ENCODE measurements around the gene KATNAL1. TPM values are rescaled to one million over a fixed set of nuclear protein-coding genes. Genes with fewer than 3 reads are reported as not detected.

Gene KATNAL1
- total RNA-seq, 2 donors from 2014 or later, result 22.2 to 37.9 TPM

GRCh38 chr13:30222254-30222653, 85.1 kb downstream of the KATNAL1 start:
- peaks cover 4 to 29% of the 10 kb centered on the region in 2 donors for H3K9me3 ChIP-seq
- DNase-seq (ENCODE audit: low spot score), result no peak
- H3K4me3 ChIP-seq, result no peak overlapping the region
- TF ChIP-seq, protein P1, sequence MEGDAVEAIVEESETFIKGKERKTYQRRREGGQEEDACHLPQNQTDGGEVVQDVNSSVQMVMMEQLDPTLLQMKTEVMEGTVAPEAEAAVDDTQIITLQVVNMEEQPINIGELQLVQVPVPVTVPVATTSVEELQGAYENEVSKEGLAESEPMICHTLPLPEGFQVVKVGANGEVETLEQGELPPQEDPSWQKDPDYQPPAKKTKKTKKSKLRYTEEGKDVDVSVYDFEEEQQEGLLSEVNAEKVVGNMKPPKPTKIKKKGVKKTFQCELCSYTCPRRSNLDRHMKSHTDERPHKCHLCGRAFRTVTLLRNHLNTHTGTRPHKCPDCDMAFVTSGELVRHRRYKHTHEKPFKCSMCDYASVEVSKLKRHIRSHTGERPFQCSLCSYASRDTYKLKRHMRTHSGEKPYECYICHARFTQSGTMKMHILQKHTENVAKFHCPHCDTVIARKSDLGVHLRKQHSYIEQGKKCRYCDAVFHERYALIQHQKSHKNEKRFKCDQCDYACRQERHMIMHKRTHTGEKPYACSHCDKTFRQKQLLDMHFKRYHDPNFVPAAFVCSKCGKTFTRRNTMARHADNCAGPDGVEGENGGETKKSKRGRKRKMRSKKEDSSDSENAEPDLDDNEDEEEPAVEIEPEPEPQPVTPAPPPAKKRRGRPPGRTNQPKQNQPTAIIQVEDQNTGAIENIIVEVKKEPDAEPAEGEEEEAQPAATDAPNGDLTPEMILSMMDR (IDR thresholded peaks at IDR 0.05), result no peak
- H3K27me3 ChIP-seq, result no peaks in the 10 kb centered on the region
- H3K36me3 ChIP-seq, result peaks cover 40% of the 10 kb centered on the region
- H3K4me1 ChIP-seq, result no peaks in the 10 kb centered on the region
- H3K27ac ChIP-seq, result no peak overlapping the region

DNA sequence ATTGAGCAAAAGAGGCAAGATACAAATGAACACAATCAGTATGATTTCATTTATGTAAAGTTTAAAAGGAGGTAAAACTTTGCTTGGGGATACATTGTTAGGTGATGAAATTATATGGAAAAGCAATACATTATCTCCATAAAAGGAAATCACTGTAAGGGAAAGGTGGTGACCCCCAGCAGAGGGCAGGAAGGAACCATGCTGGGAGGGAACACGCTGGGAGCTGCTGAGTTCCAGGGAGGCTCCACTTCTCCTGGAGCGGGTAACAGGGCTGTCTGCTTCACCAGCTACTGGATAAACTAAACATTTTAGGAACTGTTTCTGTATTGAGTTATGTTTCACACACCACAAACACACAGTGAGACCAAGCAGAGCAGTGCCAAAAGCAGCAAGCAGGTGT, 91.2 kb downstream of the KATNAL1 start:
- Histone ChIP-seq H3K4me1 (no peaks in the 10 kb centered on the region), H3K27me3 (no peaks in the 10 kb centered on the region), H3K27ac (no peak overlapping the region), H3K4me3 (no peak overlapping the region), H3K9me3 (no peaks in the 10 kb centered on the region), H3K36me3 (no peaks in the 10 kb centered on the region)
- no peak for DNase-seq (ENCODE audit: low spot score)
- TF ChIP-seq, protein P1 (IDR thresholded peaks at IDR 0.05), result no peak

DNA sequence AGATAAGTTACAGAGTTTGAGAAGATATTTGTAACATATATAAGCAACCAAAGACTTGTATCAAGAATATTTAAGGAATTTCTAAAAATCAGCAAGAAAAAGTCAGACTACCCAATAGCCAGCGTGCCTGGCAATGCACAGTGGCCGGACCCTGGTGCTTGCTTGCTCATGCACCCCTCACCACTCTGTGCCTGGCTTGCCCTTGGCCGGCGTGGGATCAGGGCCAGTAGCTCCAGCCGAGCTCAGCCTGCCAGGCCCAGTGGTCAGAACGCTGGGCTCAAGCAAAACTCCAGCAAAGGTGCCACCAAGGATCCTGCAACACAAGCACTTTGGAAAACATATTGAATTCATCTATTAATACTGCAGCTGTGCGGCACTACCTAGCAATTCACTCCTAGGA, 95.1 kb downstream of the KATNAL1 start:
- Histone ChIP-seq H3K27me3 (no peaks in the 10 kb centered on the region), H3K4me3 (no peak overlapping the region), H3K4me1 (no peaks in the 10 kb centered on the region), H3K9me3 (no peaks in the 10 kb centered on the region), H3K36me3 (peaks cover 13% of the 10 kb centered on the region), H3K27ac (no peak overlapping the region)
- DNase-seq (ENCODE audit: low spot score), result no peak
- TF ChIP-seq, protein P1 (IDR thresholded peaks at IDR 0.05), result no peak

- no peak for DNase-seq (ENCODE audit: low spot score)
Measured at GRCh38 chr13:30211745-30212144, 95.6 kb downstream of the KATNAL1 start.

DNA sequence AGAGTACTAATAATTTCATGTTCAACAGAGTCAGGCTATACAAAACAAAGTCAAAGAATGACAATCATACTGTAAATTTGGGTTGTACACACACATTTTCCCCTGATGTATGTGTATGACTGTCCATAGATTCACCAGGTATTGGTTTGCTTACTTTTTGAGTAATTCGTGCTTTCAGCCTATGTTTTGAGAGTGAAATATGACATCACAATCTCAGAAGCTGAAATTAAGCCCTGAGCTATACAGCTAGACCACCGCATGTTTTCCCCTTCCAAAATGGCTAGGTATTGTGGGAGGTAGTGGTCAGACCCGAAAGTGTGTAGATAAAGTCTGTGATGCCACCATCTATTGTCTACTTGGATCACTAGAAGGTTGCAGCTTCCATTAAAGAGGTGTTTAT, 102.8 kb downstream of the KATNAL1 start:
- no peaks in the 10 kb centered on the region for H3K4me1 ChIP-seq
- no peaks in the 10 kb centered on the region for H3K9me3 ChIP-seq
- H3K36me3 ChIP-seq, result peaks cover 13% of the 10 kb centered on the region
- no peaks in the 10 kb centered on the region for H3K27me3 ChIP-seq
- TF ChIP-seq, protein P1 (IDR thresholded peaks at IDR 0.05), result no peak
- no peak overlapping the region for H3K4me3 ChIP-seq
- H3K27ac ChIP-seq, result no peak overlapping the region
- DNase-seq (ENCODE audit: low spot score), result no peak

More at GRCh38 chr13:30211745-30212144, 95.6 kb downstream of the KATNAL1 start:
- TF ChIP-seq, protein P1 (IDR thresholded peaks at IDR 0.05), result no peak
- H3K9me3 ChIP-seq, result no peaks in the 10 kb centered on the region
- no peaks in the 10 kb centered on the region for H3K4me1 ChIP-seq
- no peak overlapping the region for H3K27ac ChIP-seq
- H3K4me3 ChIP-seq, result no peak overlapping the region
- H3K27me3 ChIP-seq, result no peaks in the 10 kb centered on the region
- peaks cover 13% of the 10 kb centered on the region for H3K36me3 ChIP-seq

DNA sequence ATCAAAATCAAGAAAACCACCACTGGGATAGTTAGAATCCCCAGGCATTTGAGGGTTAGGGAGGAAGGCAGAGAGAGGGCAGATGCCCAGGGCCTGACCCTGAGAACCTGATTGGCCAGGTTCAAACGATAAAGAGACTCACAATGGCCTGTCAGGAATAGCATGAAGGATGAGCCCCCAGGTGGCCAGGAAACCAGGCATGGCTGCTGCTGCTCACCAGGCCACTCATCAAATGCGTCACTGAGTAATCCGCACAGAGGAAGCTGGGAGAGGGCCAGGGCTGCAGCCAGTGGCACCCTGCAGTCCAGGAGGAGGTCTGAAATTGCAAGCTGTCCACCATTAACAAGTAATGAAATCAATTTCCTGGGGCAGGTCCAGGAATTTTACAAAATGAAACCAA, 111.3 kb downstream of the KATNAL1 start:
- Histone ChIP-seq H3K4me1 (no peaks in the 10 kb centered on the region), H3K27me3 (no peaks in the 10 kb centered on the region), H3K4me3 (no peak overlapping the region), H3K27ac (no peak overlapping the region), H3K36me3 (no peaks in the 10 kb centered on the region), H3K9me3 (no peaks in the 10 kb centered on the region)
- no peak for DNase-seq (ENCODE audit: low spot score)
- TF ChIP-seq, protein P1 (IDR thresholded peaks at IDR 0.05), result no peak

Data from right atrium auricular region (tissue), 2 donors.